DMS53 treated with DMSO at 0.1 percent for 48 hours (cell line): ENCODE data around the gene SOBP.

Experiments used
- DNase-seq: peaks from one replicate; lab custom pipeline; 2025; ENCODE audit not compliant: unreplicated experiment; lab: John Stamatoyannopoulos, UW

Gene SOBP

DNA sequence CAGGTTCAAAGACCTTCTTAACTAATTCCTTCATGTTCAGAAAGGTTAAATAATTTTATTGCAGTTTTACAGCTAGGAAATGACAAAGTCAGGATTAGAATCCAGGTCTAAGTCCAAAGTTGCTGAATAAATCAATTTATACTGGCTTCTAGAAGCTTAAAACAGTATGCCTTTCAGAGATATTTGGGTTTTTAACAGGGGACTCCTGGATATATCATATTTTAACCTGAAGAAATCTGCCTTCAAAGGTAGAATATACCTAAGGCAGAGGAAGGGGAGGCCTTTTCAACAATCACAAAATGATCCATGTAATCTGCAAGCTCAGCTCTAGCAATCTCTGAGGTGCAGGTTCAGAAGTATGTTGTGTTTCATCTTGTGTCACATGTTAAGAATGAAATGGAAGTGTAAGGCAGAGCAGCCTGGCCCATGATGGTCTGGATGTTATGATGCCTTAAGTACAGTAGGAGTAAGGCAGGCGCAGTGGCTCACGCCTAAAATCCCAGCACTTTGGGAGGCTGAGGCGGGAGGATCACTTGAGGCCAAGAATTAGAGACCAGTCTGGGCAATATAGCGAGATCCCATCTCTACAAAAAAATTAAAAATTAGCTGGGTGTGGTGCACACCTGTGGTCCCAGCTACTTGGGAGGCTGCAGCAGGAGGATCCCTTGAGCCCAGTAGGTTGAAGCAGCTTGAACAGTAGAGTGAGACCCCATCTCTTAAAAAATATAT is 123.9 kb downstream of the SOBP start:
- DNase-seq, result no peak

DNA sequence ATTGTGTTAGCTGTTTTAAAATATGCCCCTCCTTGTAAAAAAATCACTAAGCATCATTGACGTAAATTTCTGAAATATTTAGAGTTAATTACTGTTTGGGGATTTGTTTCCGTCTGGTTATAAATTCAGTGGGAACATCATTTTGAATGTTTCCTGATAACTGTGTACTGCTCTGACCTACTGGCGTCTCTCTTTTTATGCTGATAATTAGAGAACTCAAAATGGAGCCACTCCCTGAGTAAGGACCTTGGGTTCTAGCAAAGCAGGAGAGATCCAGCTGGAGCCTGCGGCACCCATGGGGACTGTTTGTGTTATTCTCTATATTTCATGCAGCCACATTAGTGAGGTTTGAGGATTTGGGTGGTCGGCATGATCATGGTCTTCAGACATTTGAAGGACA is 124.9 kb downstream of the SOBP start:
- no peak for DNase-seq

DNA sequence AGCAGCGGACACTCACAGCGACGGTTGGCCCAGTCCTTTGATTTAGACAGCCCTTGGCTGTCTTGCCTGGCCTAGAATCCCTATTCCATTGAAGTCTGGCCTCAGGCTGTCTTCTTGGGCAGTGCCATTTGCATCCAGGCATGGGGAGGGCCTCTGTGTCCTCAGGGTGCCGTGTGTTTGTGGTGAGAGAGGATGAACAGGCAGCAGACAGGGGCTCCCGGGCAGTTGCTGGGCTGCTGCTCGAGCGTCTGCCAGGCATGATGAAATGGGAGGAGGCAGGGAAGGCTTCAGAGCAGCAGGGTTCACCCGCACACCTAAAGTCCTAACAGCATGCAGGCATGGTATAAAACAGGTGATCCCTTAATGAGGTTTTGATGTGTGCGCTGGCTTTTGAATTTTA is 126.9 kb downstream of the SOBP start:
- DNase-seq, result no peak

DNA sequence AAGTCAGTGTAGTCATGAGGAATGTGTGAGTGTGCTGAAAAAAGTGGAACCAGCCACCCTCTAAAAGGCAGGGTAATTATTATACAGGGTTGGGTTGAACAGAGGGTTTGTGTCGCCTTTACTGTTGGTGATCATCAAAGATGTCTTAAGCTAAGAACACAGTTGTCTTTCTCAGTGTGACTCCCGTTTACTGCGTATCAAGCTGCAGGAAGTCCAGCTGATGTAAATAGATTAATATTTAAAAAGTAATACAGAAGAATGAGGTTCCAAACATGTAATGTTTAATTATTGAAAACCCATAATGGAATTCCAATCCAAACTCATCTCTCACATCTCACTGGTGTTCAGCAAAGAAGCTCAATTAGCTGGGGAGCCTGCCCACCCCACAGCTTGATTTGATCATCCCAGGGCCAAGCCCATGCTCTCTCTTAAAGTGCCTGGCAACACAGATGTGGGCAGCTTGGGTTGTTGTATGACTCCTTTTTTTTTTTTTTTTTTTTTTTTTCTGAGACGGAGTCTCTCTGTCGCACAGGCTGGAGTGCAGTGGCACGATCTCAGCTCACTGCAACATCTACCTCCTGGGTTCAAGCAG is 127.5 kb downstream of the SOBP start:
- DNase-seq, result no peak

DNA sequence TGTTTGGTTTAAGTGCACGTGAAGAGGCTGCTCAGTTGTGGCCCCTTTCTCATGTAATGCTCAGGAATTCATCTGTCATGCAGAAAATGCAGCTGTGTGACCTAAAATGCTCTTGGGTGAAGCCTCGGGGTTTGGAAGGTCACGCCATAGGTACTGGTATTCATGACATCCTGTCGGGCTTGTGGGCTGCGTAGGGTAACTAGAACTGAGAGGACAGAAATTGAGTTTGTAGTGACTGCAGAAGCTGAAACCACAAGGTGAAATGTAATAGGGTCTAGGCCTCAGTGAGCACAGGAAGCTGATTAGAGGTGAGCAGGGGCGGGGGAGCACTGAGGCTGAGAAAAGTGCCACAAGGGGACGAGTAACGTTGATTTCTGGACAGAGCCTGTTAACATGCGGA is 128.8 kb downstream of the SOBP start:
- no peak for DNase-seq

DNA sequence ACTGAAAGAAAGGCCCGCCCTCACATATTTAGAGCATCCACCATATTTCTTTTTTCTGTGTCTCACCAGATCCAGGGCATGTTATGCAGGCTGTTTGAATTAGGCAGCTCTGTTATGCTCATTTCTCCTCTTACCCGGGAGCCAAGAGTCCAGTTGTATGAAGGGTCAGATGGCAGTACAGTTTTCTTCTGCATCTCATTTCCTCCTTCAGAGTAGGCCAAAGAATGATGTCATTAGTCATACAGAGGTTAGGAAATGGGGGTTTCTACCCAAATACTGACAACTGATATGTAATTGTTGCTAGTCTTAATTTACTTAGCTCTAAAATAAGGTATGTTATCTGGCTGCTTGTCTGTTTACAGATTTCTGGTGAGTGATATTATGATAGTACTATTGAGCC is 130.8 kb downstream of the SOBP start:
- peak; percentile 70 for DNase-seq

DNA sequence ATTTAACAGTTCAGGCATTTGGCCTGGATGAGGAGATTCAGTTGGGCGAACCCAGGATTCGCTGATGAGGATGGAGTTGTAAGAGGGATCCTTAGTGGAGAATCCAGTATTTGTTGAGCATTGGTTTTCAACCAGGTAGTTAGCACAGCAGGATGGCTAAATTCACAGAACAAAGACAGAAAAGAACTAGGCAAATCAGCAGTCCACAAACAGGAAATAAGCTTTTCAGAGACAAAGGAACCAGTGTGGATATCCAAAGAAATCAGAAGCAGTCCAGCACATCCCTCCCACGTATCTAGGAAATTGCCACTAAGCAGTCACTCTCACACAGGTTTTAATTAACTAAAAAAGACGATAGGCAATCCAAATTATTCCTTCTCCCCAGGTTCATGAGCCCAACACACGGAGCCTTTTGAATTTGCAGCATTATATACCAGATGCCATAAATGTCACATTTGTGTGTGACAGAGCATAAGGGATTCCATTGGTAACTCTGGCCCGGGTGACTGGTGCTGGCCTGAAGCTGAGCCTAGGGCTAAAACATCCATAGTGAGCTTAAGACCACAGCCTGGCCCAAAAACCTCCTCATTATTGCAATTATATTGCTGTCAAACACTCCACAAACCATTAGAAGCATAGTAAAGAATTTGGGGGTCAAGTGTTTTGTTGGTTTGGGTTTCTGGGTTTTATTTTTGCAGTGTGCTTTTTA is 131.5 kb downstream of the SOBP start:
- peak; percentile 63 for DNase-seq

DNA sequence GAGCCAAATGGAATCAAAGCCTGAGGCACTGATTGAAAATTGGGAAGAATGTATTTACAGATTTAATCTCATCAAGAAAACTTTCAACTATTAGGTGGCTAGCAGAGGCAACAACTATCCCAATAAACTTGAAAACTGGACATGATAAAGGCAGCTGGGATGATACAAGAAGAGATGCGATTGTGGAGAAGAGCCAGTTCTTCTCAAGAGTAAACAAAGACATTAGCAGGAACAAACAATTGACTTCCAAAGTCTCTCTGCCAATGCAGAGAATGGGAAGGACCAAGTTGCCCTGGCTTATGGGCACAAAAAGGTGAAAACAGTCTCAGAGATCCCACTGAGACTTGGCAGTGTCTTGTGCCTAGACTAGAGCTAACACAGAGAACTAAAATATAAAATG is 132.4 kb downstream of the SOBP start:
- peak; percentile 6 for DNase-seq

DNA sequence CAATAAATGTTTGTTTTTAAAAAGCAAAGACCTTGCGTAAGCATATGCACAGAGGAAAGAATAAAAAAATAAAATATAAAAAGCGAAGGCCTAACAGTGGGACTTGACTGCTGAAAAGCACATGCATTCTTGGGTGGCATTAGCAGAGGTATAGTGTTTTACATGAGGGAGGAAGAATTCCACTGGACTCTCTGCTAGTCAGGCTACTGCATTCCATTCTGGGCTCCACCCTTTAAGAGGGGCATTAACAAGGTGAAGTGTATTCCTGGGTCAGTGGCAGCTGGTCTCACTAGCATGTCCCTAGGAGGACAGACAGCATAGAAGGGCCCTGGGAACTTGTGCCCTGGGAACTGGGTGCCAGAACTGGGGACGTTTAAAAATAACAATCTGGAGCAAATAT is 134.1 kb downstream of the SOBP start:
- no peak for DNase-seq

DNA sequence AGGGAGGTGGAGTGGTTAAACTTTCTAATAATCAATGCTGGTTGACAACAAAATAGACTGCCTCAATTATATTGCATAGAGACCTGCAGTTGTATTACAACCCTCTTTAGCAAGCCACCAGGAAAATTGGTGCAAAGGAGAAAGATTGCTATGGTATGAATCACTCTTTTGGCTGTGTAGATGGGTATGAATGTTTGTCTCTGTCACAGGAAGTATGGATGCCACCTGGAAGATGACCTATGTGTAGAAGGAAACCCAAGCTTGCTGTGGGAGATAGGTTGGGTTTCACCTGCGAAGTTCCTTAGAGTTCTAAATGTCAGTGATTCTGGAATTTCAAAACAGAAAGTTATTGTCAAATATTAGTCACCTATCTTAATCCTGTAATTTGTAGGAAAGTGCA is 134.6 kb downstream of the SOBP start:
- peak; percentile 12 for DNase-seq

DNA sequence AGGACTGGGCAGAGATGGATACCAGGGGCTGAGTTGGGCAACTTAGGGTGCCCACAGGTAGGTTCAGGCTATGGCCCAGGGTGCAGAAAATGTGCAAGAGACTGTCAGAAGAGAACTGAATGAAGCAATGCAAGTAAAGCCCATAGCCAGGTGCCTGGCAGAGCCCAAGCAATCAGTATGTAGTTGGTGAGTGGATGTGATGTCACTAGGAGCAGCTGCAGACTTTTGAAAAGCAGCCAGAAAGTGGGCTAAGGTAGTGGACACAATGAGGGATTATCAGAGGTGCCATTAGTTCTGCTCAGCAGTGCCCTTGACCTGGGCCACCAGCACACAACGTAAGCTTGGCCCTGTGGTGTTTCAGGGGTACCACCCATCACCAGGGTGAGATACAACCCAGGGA is 135.3 kb downstream of the SOBP start:
- DNase-seq, result peak; percentile 32

DNA sequence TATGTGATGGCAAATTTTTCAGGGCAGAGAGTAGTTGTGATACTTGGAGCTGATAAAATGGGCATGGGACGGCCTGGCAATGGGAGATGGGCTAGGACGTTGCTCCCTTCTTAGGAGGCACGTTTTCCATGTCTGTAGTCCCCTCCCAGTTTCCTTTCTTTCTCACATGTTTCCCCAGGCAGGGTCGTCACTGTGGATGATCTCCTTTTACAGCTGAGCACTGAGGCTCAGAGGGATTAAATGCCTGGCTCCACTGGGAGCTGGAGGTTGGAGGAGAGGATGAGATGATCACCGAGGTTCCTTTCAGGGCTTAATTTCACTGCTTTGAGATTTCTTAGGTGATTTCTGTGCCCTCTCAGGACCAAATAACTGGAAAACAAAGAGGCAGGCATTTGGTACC is 136.7 kb downstream of the SOBP start:
- DNase-seq, result no peak

DNA sequence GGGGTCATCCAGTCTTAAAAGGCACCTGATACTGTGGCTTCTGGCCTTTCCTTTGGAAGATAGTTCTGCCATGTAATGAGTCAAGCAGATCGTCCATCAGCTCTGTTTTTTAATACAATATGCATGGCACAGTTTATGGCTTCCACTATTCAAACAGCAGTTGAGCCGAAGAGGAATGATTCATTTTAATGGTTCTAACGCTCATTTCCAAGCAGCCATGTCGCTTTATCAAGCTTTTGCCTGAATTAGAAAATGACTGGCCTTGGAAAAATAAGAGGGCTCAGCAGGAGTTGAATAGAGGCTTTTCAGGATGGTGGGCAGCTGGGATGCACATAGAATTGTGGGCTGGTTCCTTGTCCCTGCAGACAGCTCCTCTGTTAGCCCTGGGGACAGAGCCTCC is 138.1 kb downstream of the SOBP start:
- no peak for DNase-seq

DNA sequence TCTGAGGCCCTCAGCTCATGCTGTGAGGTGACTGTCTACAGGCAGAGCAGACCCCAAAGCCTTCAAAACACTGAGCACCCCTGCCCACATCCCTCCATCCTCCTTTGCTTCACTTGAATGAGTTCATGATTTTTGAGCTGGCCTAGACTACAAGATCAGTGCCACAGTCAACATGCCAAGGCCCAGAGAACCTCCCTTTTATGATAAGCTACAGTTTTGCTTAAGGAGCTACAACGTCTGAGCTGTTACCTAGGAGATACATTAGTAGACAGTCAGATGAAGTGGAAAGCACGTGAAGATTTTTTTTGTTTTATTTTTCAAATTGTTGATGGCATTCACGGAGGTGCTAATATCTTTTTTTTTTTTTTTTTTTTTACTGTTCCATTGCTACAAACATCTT is 139.0 kb downstream of the SOBP start:
- DNase-seq, result no peak

DNA sequence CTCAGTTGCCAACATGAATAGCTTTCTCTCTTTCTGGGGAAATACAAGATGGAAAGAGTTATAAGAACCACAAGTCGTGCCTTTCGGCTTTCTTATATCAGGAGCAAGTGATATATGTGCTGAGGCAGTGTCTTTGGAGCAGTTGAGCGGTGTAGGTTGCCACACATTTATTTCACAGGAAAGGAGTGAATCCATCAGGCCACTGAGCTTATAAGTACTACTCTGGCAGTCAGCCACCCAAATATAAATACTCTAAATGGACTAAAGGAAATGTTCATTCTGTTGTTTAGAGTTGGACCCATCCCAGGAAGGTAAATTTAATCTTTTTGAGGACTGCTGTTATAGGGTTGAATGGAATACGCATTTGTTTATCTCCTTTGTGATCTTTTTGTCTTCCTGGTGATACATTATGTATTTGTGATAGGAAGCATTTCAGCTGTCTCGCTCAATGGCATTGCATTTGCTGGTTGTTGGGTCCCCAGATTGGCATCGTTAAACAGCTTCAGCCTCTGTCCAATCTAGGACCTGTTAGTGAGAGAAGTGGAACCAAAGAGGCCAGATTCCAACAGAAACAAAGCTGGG is 139.7 kb downstream of the SOBP start:
- no peak for DNase-seq

DNA sequence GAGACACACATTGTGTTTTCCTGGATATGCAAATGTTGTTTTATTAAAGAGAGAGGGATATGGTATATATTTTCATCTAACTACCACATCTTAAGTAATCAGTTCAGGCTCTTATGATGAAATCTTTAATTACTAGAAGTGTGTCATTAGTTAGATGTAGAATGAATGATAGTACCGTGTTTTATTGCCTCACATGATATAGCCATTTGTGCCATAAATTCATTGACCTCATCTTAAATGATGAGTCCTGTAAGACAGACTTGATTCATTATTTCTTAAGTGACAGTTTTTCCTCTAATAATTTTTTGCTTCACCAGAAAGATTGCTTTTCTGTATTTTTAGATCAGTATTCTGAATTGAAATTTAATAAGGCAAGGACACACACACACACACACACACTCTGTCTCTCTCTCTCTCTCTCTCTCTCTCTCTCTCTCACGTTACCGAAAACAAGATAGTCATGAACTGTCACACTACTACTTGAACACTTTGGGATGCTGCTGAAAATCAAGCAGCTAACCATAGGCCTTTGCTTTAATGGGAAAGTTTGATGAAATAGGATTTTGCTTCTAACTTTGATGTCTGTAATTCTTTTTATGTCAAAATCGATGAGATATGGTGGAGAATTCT is 140.5 kb downstream of the SOBP start:
- DNase-seq, result no peak

DNA sequence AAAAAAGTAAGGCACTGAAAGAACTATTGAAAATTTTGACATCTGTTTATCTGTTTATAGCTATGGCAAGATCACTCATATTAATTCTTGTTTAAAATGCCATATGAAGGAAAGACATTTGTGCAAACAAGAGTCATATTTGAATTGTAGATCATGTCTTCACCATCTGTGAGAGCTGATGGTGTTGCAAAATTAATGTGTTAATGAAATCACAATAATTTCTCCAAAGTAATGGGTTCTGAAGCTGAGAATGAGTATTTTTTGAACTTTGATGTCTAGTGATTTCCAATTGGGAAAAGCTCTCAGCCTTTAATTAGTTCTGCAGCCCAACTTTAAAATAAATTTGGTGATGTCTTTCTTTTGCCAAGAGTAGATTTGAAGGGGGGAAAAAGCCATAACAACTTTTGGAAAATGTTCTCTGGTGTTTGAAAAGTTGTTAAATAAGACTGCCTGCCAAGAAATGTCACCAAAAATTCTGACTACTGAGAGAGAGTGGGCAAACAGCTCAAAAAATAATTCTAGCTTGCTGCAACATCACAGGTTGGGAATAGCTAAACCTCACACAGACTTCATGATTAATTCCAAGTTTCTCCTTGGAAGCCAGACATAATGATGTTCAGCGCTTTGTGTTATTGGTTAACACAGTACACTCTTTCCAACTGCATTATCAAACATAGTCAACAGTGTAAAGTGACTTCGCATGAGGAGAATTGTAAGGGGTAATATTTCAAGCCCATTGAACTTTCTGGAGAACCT is 142.6 kb downstream of the SOBP start:
- DNase-seq, result no peak

DNA sequence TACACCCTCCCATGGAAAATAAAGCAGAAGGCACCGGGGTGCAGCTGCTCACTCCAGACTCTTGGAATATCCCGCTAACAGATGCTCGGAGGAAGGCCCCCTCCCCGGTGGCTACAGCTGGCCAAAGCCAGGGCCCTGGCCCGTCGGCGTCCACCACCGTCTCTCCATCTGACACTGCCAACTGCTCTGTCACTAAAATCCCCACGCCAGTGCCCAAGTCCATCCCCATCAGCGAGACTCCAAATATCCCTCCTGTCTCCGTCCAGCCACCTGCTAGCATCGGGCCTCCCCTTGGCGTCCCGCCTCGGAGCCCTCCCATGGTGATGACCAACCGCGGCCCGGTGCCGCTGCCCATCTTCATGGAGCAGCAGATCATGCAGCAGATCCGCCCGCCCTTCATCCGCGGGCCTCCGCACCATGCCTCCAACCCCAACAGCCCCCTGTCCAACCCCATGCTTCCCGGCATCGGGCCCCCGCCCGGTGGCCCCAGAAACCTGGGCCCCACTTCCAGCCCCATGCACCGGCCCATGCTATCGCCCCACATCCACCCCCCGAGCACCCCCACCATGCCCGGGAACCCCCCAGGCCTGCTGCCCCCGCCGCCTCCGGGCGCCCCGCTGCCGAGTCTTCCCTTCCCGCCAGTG is 143.9 kb downstream of the SOBP start:
- no peak for DNase-seq

DNA sequence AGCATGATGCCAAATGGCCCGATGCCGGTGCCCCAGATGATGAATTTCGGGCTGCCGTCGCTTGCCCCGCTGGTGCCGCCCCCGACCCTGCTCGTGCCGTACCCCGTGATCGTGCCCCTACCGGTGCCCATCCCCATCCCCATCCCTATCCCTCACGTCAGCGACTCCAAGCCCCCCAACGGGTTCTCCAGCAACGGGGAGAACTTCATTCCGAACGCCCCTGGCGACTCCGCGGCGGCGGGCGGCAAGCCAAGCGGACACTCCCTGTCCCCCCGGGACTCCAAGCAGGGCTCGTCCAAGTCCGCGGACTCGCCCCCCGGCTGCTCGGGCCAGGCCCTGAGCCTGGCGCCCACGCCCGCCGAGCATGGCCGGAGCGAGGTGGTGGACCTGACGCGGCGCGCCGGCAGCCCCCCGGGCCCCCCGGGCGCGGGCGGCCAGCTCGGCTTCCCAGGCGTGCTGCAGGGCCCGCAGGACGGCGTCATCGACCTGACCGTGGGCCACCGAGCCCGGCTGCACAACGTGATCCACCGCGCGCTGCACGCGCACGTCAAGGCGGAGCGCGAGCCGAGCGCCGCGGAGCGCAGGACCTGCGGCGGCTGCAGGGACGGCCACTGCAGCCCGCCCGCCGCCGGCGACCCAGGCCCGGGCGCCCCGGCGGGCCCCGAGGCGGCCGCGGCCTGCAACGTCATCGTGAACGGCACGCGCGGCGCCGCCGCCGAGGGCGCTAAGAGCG is 144.6 kb downstream of the SOBP start:
- DNase-seq, result no peak

DNA sequence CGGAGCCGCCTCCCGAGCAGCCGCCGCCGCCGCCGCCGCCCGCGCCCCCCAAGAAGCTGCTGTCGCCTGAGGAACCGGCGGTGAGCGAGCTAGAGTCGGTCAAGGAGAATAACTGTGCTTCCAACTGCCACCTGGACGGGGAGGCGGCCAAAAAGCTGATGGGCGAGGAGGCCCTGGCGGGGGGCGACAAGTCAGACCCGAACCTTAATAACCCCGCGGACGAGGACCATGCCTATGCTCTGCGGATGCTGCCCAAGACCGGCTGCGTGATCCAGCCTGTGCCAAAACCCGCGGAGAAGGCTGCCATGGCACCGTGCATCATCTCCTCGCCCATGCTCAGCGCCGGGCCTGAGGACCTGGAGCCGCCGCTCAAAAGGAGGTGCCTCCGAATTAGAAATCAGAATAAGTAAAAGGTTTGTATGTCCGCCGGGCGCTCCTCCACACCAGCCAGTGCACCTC is 145.2 kb downstream of the SOBP start:
- DNase-seq, result no peak
